ENCODE data around the gene CHN1.

Gene CHN1

GRCh38 chr2:174970092-174970491, 35.1 kb downstream of the CHN1 start:
- DNase-seq = no peak

- no peak for DNase-seq
These were observed 36.0 kb downstream of the CHN1 start for GRCh38 chr2:174969091-174969734.

GRCh38 chr2:174967691-174968260, 37.4 kb downstream of the CHN1 start:
- DNase-seq = no peak

GRCh38 chr2:174967086-174967485, 38.1 kb downstream of the CHN1 start:
- DNase-seq = no peak

- DNase-seq = no peak
These were observed 39.0 kb downstream of the CHN1 start for GRCh38 chr2:174965992-174966744.

- DNase-seq = no peak
These were observed 39.6 kb downstream of the CHN1 start for GRCh38 chr2:174965551-174965950.

GRCh38 chr2:174964404-174964803, 40.8 kb downstream of the CHN1 start:
- DNase-seq = no peak

- no peak for DNase-seq
These were observed 41.5 kb downstream of the CHN1 start for GRCh38 chr2:174963437-174964400.

- no peak for DNase-seq
These were observed 45.4 kb downstream of the CHN1 start for GRCh38 chr2:174959787-174960186.

GRCh38 chr2:174957050-174957449, 48.1 kb downstream of the CHN1 start:
- DNase-seq = no peak

GRCh38 chr2:174952607-174953006, 52.6 kb downstream of the CHN1 start:
- DNase-seq = no peak

GRCh38 chr2:174951745-174952144, 53.4 kb downstream of the CHN1 start:
- DNase-seq = no peak

GRCh38 chr2:174949988-174950687, 55.0 kb downstream of the CHN1 start:
- DNase-seq = no peak

- DNase-seq = no peak
These were observed 59.5 kb downstream of the CHN1 start for GRCh38 chr2:174945601-174946260.

- DNase-seq = no peak
These were observed 66.1 kb downstream of the CHN1 start for GRCh38 chr2:174939046-174939445.

- DNase-seq = no peak
These were observed 73.5 kb downstream of the CHN1 start for GRCh38 chr2:174931724-174932123.

- DNase-seq = no peak
These were observed 75.4 kb downstream of the CHN1 start for GRCh38 chr2:174929786-174930185.

GRCh38 chr2:174925046-174925784, 80.0 kb downstream of the CHN1 start:
- no peak for DNase-seq

GRCh38 chr2:174924061-174924693, 81.0 kb downstream of the CHN1 start:
- DNase-seq = no peak

- no peak for DNase-seq
These were observed 85.1 kb downstream of the CHN1 start for GRCh38 chr2:174919947-174920595.
